OCI-LY1 (cell line): Measurements from ENCODE around the gene ZNF710.

Source experiments
- H2AFZ ChIP-seq: fragments of 200-600 bp; sonication (generic), shearing (Covaris generic); 2 replicates; pipeline ENCODE4 v1.6.0; 2014; ENCODE audit warnings: antibody characterized with exemption, mild to moderate bottlenecking, low read length
- H3F3A ChIP-seq: fragments of 200-600 bp; sonication (generic), shearing (Covaris generic); 2 replicates; pipeline ENCODE4 v1.6.0; 2014; ENCODE audit warnings: mild to moderate bottlenecking, antibody characterized with exemption, low read length, moderate library complexity; ENCODE audit not compliant: insufficient read depth
- H3K27ac ChIP-seq: fragments of 200-600 bp; sonication (generic); 2 replicates; pipeline ENCODE4 v1.5.1; 2014; ENCODE audit warnings: low read length, mixed run types, mild to moderate bottlenecking, low read depth; ENCODE audit not compliant: poor library complexity, severe bottlenecking
- H3K27me3 ChIP-seq: fragments of 200-600 bp; sonication (generic); 2 replicates; pipeline ENCODE4 v1.6.0; 2014; ENCODE audit warnings: antibody characterized with exemption, mild to moderate bottlenecking, low read length, moderate library complexity; ENCODE audit not compliant: insufficient read depth
- H3K36me3 ChIP-seq: fragments of 200-600 bp; sonication (generic); 2 replicates; pipeline ENCODE4 v1.6.1; 2014; ENCODE audit warnings: mild to moderate bottlenecking, antibody characterized with exemption, low read length, moderate library complexity, mixed read lengths; ENCODE audit not compliant: insufficient read depth
- H3K4me1 ChIP-seq: fragments of 200-600 bp; sonication (generic); 2 replicates; pipeline ENCODE4 v1.5.1; 2014; ENCODE audit warnings: mild to moderate bottlenecking, low read length, moderate library complexity; ENCODE audit not compliant: insufficient read depth, severe bottlenecking
- H3K4me2 ChIP-seq: fragments of 200-600 bp; sonication (generic), shearing (Covaris generic); 2 replicates; pipeline ENCODE4 v1.6.1; 2014; ENCODE audit warnings: low read length
- H3K4me3 ChIP-seq: fragments of 200-600 bp; sonication (generic); 2 replicates; pipeline ENCODE4 v1.5.1; 2014; ENCODE audit warnings: low read length, low read depth, mild to moderate bottlenecking, mixed read lengths; ENCODE audit not compliant: poor library complexity, severe bottlenecking
- H3K79me2 ChIP-seq: fragments of 200-600 bp; shearing (Covaris generic); 2 replicates; pipeline ENCODE4 v1.6.1; 2016; ENCODE audit warnings: mixed run types, low read length, mixed read lengths; ENCODE audit not compliant: insufficient read depth
- H3K9ac ChIP-seq: fragments of 200-600 bp; sonication (generic), shearing (Covaris generic); 2 replicates; pipeline ENCODE4 v1.6.1; 2014; ENCODE audit warnings: mild to moderate bottlenecking, low read length, mixed read lengths
- H3K9me2 ChIP-seq: fragments of 200-600 bp; sonication (generic), shearing (Covaris generic); 2 replicates; pipeline ENCODE4 v1.6.1; 2014; ENCODE audit warnings: low read depth, mild to moderate bottlenecking, low read length, mixed read lengths
- H3K9me3 ChIP-seq: fragments of 200-600 bp; shearing (Covaris generic); 2 replicates; pipeline ENCODE4 v1.6.1; 2014; ENCODE audit warnings: low read length, mixed read lengths
- H4K20me1 ChIP-seq: fragments of 200-600 bp; sonication (generic), shearing (Covaris generic); 2 replicates; pipeline ENCODE4 v1.6.0; 2016; ENCODE audit warnings: mild to moderate bottlenecking, low read length; ENCODE audit not compliant: insufficient read depth
- CTCF ChIP-seq: fragments of 200-600 bp; sonication (generic), shearing (Covaris generic); IDR thresholded peaks from 2 replicates; pipeline ENCODE4 v1.5.1; 2017; ENCODE audit warnings: mild to moderate bottlenecking, antibody characterized with exemption, low read length, moderate library complexity, mixed read lengths
- EZH2 ChIP-seq: fragments of 200-600 bp; sonication (generic), shearing (Covaris generic); IDR thresholded peaks from 2 replicates; pipeline ENCODE4 v1.8.0; 2017; ENCODE audit warnings: borderline replicate concordance, mixed run types, mild to moderate bottlenecking, antibody characterized with exemption, low read length, moderate library complexity, mixed read lengths

The ZNF710 gene

GRCh38 chr15:90030376-90030775, 29.3 kb downstream of the ZNF710 start:
- Histone ChIP-seq H3K9ac (no peak overlapping the region), H3K27ac (no peak overlapping the region), H3K4me3 (no peak overlapping the region), H4K20me1 (no peaks in the 10 kb centered on the region), H3F3A (no peaks in the 10 kb centered on the region), H3K9me3 (no peaks in the 10 kb centered on the region), H3K36me3 (no peaks in the 10 kb centered on the region), H3K27me3 (no peaks in the 10 kb centered on the region), H2AFZ (no peak overlapping the region), H3K79me2 (0 out of 2 replicates have a peak, but pooled peaks cover 4% of the 10 kb centered on the region), H3K4me2 (no peak overlapping the region), H3K9me2 (no peaks in the 10 kb centered on the region), H3K4me1 (peaks cover 39% of the 10 kb centered on the region)
- TF ChIP-seq CTCF (no peak), EZH2 (no peak)

- H3K9me2 ChIP-seq = no peaks in the 10 kb centered on the region
- H2AFZ ChIP-seq = no peak overlapping the region
- H3K36me3 ChIP-seq = no peaks in the 10 kb centered on the region
- TF ChIP-seq CTCF = no peak
- no peak for TF ChIP-seq EZH2
- H3K9me3 ChIP-seq = no peaks in the 10 kb centered on the region
- H3K79me2 ChIP-seq = 0 out of 2 replicates have a peak, but pooled peaks cover under 1% of the 10 kb centered on the region
- peak overlapping the region; percentile 60 for H3K27ac ChIP-seq
- H4K20me1 ChIP-seq = no peaks in the 10 kb centered on the region
- H3K27me3 ChIP-seq = no peaks in the 10 kb centered on the region
- no peak overlapping the region for H3K4me3 ChIP-seq
- no peak overlapping the region for H3K9ac ChIP-seq
- peak overlapping the region; percentile 31 for H3K4me2 ChIP-seq
- no peaks in the 10 kb centered on the region for H3F3A ChIP-seq
- peaks cover 33% of the 10 kb centered on the region for H3K4me1 ChIP-seq
Measured at GRCh38 chr15:90031231-90031791, 30.2 kb downstream of the ZNF710 start.

- no peak overlapping the region for H3K27ac ChIP-seq
- H3K9ac ChIP-seq = no peak overlapping the region; the same call in 1 of the 2 replicates
Measured at GRCh38 chr15:90033006-90033405, 31.9 kb downstream of the ZNF710 start.

More at GRCh38 chr15:90033006-90033405, 31.9 kb downstream of the ZNF710 start:
- Histone ChIP-seq H3K36me3 (no peaks in the 10 kb centered on the region), H3K9me2 (no peaks in the 10 kb centered on the region), H3K4me3 (no peak overlapping the region), H3K79me2 (no peaks in the 10 kb centered on the region), H2AFZ (no peak overlapping the region), H3K9me3 (no peaks in the 10 kb centered on the region), H3K4me2 (no peak overlapping the region), H3K27me3 (no peaks in the 10 kb centered on the region), H3K4me1 (peaks cover 40% of the 10 kb centered on the region), H4K20me1 (no peaks in the 10 kb centered on the region), H3F3A (no peaks in the 10 kb centered on the region)
- no peak for TF ChIP-seq CTCF
- no peak for TF ChIP-seq EZH2
